ENCODE data around the gene CDCA4.

DNA sequence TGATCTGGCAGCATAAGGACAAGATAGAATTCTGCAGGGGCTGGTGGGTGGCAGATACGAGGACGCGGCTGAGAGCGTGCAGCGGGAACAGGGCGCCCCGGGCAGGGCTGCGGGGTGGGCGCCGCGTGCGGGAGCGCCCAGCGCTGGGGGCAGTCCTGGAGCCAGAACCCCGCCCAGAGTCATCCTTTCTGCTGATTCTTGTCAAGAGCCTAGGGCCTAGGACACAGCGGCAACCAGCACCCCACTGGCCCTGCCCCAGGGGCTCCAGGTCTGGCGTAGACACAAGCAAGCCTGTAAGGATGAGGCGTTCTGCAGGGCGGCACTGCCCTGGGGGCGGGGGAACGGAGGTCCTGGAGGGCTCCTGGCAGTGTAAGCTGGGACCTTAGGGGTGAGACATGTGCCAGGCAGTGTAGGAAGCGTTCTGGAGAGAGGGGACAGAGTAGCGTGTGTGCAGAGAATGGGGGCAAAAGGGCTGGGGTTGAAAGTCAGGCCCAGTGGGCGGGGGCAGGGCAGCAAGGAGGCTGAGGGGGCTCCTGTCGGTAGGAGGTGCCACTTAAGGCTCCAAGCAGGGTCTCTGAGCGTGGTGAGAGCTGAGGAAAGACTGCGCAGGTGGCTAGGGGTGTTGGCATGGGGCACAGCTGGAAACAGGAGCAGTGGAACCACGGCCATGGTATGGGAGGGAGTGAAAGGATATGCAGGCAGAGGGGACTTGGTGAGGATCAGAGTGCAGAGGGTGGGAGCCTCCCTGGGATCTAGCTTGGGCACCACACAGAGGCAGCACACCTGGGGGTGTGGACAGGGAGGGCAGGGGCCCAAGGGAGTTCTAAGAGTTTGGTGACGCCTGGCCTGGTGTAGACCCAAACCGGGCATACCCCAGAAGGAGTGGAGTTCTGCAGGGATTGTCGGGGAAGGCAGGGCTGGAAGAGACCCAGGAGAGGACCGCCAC lies 41.9 kb downstream of the CDCA4 start:
- TF ChIP-seq, protein P1, sequence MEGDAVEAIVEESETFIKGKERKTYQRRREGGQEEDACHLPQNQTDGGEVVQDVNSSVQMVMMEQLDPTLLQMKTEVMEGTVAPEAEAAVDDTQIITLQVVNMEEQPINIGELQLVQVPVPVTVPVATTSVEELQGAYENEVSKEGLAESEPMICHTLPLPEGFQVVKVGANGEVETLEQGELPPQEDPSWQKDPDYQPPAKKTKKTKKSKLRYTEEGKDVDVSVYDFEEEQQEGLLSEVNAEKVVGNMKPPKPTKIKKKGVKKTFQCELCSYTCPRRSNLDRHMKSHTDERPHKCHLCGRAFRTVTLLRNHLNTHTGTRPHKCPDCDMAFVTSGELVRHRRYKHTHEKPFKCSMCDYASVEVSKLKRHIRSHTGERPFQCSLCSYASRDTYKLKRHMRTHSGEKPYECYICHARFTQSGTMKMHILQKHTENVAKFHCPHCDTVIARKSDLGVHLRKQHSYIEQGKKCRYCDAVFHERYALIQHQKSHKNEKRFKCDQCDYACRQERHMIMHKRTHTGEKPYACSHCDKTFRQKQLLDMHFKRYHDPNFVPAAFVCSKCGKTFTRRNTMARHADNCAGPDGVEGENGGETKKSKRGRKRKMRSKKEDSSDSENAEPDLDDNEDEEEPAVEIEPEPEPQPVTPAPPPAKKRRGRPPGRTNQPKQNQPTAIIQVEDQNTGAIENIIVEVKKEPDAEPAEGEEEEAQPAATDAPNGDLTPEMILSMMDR (IDR thresholded peaks at IDR 0.05), result no peak
- TF ChIP-seq ZFX (IDR thresholded peaks at IDR 0.05; ENCODE audit: borderline replicate concordance), result no peak

Measured in 22Rv1 (cell line).